B cell (primary cell): ENCODE data around the gene HHIPL2.
"Not testable (repeated sequence)": the region's sequence is repeated elsewhere in the genome, so short reads cannot be mapped to it uniquely, and the experiment has no call there.

Experiments used
- CTCF ChIP-seq: fragments of 200-600 bp; IDR thresholded peaks from one replicate; pipeline ENCODE4 v1.8.0; 2022; ENCODE audit warnings: antibody characterized with exemption, mild to moderate bottlenecking
- EZH2 ChIP-seq: IDR thresholded peaks from 2 replicates; pipeline ENCODE4 v1.6.1; 2012; ENCODE audit warnings: borderline replicate concordance, low read depth, mild to moderate bottlenecking, moderate library complexity, low read length; ENCODE audit not compliant: insufficient read depth, poor library complexity, severe bottlenecking

GRCh38 chr1:222487774-222488173, 60.1 kb downstream of the HHIPL2 start:
- TF ChIP-seq CTCF, EZH2: not testable (repeated sequence)
